Activated CD8-positive, alpha-beta memory T cell treated with anti-CD3 and anti-CD28 coated beads, Interleukin-2, amount 50 U/mL, for 24 hours (primary cell): ENCODE data around the gene COTL1.
"Not testable (repeated sequence)": the region's sequence is repeated elsewhere in the genome, so short reads cannot be mapped to it uniquely, and the experiment has no call there.

ENCODE experiments used
- DNase-seq: peaks from one replicate; pipeline ENCODE4 v3.0.0-alpha.2; 2020; ENCODE audit errors: extremely low read depth

Gene COTL1

DNA sequence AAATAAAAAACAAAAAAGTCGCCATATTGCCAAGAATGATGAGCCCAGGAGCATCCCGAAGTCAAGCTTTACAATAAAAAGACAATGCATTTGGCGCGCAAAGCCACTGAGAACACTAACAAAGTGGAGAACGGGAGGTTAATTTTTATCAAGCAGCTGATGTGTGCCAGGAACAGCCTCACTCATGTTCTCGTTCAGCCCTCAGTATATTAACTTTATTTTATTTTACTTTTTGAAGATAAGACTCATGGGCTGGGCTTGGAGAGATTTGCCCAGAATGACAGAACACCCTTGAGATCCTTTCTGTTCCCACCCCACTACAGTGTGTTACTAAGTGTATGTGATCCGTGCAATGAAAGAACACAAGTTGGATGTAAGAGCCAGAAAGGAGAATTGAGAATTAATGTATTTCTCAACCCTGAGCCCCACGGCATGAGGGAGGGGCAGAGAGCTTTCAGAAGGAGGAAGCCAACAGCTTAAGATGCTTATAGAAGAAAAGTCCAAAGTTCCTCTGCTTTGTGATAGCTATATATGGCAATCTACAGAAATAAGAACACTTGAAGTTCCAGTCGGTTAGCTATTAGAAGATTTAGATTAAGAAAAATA, 48.4 kb downstream of the COTL1 start:
- no peak for DNase-seq

DNA sequence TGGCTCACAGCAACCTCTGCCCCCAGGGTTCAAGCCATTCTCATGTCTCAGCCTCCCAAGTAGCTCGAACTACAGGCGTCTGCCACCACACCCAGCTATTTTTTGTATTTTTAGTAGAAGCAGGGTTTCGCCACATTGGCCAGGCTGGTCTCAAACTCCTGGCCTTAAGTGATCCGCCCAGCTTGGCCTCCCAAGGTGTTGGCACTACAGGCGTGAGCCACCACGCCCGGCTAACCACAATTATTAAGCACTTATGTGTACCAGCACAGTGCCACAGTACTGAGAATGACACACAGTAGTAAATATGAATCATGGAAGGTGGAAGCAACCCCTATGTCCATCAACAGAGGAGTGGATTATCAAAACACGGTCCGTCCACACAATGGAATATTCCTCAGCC, 49.8 kb downstream of the COTL1 start:
- DNase-seq, result no peak

DNA sequence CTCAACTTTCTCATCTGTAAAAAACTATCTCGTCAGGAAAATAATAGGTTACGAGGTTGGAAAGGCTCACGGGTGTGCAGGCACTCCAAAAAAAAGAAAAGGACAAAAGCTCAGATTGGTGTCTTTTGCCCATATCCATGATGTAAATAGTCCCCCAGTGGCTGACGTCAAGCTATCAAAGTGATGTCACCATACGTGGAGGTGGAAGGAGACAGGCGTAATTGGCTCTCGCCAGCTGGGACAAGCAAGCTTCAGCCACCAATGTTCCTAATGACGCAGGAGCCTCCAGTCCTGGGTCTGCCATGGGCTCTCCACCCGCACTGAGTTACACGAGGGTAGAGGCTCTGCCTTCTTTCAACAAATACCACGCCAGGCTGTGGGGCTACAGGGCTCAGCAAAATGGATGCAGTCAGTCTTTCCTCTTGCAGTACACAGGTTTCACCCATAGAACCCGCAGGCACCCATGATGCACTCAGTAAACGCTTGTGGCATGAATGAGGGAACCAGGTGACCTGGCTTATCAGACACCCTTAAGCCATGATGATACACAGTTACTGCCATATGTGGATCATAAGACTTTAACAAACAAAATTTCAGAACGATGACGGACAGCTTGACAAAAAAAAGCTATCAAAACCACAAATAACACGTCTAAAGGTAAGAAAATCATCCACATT, 50.5 kb downstream of the COTL1 start:
- DNase-seq, result no peak

DNA sequence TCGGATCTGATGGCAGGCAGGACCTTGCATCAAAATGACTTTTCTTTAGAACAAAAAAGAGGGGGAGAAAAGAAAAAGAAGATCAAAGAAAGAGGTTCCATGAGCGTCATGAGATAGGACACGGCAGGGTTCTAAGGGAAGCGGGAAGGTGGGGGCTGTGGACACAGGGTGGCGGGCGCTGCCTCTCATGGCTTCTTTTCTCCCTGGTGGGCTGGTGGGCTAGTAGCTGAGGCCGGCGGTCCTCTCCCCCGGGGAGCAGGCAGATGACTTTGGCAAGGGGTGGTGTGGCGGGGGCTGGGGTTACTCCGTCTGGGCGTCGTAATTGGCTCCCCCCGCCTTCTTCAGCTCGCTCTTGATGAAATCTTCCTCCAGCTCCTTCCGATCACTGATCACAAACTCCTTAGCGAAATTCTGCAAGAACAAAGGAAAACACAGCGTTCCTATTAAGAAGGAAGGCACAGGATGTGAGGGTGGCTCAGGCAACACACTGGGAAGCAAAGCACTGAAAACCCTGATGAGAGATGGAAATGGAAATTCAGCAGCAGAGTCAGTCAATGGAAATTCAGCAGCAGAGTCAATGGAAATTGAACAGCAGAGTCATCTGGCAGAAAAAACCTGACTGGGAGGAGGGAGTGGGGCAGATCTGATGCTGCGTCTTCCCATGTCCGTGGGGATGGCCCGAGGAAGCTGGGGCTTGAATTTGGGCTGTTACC, 51.2 kb downstream of the COTL1 start:
- DNase-seq, result no peak

DNA sequence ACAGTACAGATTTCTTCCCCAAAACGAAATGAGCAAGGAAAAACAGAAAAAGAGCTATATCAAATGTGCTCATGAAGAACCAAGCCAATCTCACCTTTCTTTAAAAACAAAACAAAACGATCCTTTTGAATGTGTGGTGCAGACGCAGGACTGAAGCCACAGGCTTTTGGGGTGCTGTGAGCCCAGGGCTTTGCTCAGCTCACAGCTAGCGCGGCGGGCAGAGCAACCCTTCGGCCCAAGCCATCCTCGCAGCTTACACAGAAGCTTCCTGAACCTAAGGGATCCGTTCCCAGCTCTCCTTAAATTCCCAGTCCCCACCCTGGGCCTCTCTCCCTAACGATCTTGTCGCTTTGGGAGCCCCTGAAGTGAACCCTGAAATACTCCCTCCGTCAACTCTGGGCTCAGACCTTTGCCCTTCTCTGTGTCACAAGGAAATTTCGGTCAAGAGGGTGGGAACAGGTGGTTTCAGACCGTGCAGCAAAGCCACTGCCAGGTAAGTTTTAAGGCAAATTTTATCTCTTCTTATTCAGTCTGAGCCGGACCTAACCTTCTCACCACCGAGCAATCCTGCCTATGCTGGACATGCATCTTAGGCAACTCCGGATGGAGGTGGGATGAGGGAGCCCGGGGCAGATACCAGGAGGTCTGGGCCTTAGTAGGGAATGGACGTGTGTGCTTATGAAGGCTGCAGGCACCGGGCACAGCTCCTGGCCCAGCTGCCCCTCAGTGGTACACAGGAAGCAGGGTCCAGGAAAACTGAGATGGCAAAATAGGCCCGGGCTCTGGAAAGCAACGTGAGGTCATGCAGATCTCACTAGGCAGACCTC, 52.0 kb downstream of the COTL1 start:
- DNase-seq, result no peak

DNA sequence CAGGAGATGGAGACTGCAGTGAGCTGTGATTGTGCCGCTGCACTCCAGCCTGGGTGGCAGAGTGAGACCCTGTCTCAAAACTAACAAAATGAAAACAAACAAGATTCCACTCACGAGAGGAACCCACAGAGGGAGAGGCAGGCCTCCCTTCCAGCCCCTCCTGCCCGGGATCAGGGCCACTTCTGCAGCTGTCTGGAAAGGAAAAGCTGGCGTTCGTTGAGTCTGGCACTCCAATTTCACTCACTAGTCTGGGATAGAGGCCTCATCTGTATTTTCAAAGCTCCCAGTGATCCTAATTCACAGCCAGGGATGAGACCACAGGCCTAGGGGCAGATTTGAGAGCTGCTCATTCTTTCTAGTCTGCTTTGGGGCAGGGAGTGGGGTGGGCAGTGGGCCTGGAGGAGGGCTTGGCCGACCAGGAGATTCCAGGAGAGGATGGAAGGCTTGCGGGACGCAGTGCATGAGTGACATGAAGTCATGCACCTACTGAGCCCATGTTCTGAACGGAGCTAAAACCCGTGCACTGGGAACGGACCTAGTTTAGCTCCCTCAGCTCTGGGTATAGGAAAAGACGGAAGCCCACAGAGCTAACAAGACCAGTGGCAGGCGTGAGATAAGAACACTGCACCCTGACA, 54.0 kb downstream of the COTL1 start:
- DNase-seq, result no peak

DNA sequence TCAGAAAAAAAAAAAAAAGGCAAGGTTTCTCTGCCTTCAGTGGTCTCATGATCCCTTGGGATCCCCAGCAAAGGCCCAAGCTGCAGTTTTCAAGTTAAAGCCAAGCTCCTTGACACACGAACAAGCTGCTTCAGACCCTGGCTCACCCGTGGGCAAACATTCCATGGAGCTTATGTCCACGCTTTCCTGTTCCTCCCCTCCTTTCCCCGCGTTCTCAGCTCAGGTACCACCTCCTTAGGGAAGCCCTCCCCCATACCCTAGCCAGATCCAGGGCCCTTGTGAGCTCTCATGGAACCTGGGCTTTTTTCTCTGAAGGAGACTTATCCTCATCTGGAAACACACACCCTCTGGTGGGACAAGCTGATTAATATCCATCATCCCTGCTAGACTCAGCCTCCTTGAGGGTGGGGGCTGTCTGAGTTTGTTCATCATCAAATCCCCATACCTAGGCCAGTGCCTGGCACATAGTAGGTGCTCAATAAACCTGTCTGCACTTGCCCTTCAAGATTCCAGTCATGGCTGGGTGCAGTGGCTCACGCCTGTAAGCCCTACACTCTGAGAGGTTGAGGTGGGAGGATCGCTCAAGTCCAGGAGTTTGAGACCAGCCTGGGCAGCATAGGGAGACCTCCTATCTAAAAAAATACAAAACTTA, 54.7 kb downstream of the COTL1 start:
- DNase-seq, result no peak

DNA sequence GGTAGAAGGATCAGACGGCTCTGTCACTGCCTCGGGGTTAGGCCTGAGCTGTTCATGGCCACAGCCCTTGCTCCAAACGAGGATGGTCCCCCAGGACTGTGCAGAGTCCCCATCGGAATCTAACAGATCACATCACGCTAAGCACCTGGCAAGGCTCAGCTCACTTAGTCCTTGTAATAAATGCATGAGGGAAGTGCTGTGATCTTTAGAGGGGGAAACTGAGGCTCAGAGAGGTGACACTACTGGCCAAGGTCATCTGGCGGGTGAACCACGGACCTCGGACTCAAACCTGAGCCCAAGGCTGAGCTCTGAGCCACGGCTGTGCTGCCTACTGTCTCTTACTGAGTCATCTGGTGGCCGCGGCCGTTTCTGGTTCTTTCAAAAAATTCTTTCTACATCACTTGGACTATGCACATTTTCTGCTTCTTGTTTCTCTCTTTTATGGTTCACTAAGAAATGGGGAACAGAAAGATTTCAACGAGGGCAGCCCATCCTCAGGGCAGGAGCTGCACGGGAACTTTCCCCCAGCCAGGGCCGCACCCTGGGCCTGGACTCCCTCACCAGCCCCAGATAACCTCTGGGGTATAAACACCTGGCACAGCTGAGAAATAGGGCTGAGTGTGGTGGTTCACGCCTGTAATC, 55.6 kb downstream of the COTL1 start:
- DNase-seq, result no peak

DNA sequence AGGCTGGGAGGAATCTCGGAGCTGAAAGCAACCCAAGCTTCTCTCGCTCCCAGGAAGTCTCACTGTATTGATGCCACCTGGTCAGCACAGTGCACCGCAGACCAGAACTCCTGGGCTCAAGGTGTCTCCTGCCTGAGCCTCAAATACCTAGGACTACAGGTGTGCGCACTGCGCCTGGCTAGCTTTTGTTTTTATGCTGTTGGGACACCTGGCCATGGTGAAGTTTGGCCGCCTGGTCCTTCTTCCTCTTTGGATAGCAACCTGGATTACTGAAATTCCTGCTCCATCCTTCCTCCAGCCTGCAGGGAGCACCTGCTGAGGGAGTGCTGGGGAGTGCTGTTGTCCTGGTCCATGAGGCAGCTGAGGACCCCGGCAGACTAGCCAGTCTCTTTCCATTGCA, 56.6 kb downstream of the COTL1 start:
- no peak for DNase-seq

DNA sequence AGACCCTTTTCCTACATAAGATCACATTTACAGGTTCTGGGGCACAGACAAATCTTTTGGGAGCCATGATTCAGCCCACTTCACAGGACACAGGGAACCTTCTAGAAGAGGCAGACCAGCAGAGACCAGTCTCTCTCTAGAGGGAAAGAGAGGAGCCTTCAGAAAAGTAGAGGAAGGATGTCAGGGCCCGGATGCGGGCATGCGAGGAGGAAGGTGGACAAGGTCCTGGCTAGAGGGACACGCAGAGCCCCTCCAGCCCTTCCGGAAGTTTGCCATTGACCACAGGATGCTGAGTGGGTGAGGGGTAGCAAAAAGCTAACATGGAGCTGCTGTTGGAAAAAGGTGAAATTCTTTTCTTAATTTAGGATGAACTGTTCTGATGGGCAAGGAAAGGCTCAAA, 57.6 kb downstream of the COTL1 start:
- no peak for DNase-seq

DNA sequence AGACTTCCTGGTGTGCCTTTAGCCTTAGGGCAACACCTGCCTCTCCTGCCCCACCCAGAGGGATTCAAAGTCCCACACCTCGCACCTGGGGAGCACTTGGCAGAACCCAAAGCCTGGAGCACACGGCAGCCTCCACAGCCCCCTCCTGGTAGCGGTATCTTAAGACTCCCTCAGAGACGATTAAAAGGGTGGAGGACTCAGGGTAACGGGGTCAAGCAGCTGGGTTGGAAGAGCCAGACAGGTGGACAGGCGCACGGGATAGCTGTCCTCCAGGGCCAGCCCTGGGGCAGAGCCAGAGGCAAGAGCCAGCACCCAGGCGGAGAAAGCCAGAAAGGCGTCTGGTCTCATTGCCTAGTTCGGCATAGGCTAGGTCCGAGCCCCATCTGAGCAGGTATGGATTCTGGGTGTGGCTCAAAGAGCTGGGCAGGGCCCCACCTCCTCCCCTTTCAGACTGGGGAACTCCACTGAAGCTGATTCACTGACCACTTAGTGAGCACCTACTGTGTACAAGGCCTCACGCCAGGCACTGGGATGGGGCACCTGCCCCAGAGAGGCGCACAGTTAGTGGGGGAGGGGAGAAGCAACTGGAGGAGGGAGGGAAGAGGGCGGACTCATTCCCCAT, 58.5 kb downstream of the COTL1 start:
- no peak for DNase-seq

DNA sequence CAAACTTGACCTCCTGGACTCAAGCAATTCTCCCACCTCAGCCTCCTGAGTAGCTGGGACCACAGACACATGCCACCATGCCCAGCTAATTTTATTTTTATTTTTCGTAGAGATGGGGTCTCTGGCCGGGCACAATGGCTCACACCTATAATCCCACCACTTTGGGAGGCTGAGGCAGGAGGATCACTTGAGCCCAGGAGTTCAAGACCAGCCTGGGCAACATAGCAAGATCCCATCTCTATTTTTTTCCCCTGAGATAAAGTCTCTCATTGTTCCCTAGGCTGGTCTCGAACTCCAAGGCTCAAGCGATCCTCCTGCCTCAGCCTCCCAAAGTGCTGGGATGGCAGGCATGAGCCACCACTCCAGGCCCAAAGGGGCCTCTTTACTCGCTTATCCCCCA, 59.0 kb downstream of the COTL1 start:
- DNase-seq, result not testable (repeated sequence)

DNA sequence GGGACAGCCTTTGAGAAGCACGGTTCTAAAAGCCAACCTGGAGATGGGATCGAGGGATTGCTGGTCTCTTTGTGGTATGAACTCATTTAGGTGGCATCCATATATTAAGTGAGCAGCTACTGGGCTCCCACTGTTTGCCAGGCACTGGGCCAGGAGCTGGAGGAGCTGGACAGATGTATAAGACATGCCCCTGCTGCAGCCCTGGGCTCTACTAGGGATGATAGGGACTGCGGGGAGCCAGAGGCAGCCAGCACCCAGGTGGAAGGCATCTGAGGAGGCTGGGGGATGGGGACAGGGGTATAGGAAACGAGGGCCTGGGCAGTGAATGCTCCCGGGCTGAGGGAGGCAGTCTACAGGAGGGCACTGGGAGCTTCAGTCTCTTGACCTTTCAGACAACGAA, 60.4 kb downstream of the COTL1 start:
- no peak for DNase-seq

DNA sequence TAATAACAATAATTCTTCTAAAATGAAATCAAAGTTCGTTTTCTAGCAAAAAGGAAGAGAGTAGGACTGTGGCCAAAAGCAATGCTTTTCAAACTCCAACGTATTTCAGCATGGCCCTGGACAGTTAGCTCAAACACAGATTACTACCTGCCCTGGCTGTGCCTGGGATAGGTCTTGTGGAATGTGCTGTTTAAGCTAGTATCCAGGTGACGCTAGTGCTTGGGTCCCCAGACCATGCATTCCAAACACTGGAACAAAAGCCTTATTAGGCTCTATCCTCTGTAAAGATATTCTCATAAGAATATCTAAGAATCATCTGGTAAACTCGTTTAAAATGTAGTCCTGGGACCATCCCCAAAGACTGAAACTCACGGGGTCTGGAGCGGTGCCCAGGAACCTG, 60.8 kb downstream of the COTL1 start:
- no peak for DNase-seq

DNA sequence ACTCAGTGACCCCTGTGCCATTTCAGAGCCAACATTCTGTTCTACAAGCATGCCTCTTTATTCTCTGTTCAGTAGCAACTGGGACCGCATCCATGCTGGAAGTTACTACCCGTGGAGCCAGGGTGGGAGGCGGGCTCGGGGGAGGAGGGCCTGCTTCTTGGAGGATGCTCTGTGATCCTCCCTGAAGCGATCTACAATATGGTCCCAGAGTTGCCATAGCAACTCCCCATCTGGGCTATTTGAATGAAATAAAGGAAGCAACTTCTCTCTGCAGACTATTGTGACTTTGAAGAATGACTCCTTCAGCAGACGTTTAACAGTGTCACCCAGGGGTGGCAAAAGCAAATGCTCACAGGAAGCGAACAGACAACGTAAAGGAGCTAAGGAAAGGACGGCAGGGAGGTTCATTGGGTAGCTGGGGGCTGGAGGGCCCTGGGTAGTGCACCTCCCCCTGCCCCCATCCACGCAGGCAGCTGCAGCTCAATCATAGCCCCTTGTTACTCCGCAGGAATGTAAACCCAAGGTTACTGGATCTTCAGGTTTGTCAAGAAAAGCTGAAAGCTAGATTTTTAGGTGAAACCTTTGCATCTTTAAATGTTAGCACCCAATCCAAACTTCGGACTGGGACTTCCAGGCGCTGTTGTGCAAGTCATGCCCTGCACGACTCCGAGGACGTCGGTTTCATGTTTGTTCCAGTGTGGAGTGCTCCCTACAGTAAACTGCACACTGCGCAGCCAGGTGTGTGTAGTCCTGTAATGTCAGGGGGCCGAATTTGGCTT, 62.3 kb downstream of the COTL1 start:
- DNase-seq, result no peak

DNA sequence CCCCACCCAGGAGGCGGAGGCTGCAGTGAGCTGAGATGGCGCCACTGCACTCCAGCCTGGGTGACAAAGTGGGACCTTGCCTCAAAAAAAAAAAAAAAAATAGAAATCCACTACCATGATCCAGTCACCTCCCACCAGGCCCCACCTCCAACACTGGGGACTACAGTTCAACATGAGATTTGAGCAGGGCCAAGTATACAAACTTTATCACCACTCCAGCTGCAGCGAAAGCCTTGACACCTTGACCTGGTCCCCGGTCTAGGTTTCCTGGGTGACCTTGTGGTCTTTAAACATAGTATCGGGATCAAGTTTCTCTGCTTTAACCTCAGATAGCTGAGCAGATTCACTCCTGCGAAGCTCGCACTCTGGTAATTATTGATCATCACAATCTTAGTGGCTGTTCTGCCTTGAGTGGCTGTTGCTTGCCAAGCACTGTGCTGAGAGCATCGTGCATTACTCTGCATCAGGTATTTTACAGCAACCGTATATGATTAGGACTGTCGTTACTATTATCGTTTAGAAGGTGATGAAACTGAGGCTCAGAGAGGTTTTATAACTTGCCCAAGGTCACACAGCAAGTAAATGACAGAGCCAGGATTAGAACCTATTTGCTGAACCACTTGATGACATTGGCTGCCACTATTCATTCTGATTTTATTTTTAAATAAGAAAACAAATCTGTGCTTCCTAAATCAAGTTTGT, 63.1 kb downstream of the COTL1 start:
- DNase-seq, result no peak

DNA sequence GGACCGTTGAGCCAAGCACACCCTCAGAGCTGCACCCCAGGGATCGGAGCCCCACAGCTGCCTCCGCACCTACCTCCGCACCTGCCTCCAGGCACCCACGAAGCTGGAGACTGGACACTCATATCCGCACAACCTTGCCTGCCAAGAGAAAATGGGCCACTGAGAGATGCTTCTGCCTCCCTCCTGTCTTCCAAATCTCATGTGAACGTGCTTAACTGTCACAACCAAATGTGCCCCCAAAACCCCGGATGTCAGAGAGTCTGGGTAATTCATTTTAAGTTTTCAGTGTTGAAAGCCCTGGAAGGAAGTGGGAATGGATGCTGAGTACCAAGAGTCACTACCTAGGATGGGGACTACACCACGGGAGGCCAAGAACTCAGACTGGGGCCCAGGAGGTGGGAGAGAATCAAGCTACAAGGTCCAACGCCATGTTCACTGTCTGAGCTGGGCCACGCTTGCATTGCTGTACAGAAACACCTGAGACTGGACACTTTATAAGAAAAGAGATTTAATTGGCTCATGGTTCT, 63.9 kb downstream of the COTL1 start:
- no peak for DNase-seq

DNA sequence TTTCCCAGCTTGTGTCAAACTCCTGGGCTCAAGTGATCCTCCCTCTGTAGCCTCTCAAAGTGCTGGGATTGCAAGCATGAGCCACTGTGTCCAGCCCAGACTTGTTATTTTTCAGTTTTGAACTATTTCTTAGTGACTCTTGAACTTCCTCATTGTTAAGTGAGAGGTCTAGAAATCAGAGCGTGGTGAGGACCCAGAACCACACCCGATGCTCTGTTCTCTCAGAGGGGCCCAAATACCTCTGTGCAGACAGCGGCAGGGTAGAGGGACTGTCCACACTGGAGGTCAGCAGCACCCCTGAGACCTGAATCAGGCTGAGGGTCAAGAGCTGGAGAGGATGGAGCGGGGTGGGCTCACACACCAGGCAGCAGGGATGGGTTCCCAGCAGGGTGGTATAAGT, 65.7 kb downstream of the COTL1 start:
- no peak for DNase-seq

DNA sequence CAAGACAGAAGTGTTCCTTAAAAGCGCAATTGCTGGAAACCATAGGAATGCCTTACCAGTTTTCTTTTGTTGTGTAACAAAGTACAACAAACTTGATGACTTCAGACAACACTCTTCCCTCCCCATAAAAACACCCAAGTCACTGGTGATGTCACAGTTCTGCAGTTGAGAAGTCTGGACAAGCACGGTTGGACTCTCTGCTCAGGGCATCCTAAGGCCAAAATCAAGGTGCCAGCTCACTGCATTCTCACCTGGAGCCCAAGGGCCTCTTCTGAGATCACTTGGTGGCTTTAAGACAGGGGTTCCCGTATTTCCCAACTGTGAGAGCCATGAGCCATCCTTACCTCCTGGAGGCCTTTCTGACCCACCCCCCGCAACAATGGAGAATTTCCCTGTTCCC, 67.8 kb downstream of the COTL1 start:
- no peak for DNase-seq
